IMR-90 (cell line): Measurements from ENCODE around the gene MTA3.

ENCODE experiments used
- CTCF ChIP-seq: conservative IDR thresholded peaks from 2 replicates; pipeline ENCODE4 v1.5.1; 2012; ENCODE audit warnings: mild to moderate bottlenecking, low read depth, low read length, improper control_type of control experiment
- RAD21 ChIP-seq: IDR thresholded peaks from 2 replicates; pipeline ENCODE4 v1.6.1; 2012; ENCODE audit warnings: low read length, improper control_type of control experiment

- TF ChIP-seq RAD21: no peak
- TF ChIP-seq CTCF: no peak
Observed at GRCh38 chr2:42638080-42638784, 69.8 kb downstream of the MTA3 start.
